GM12892 (cell line): Measurements from ENCODE around the gene TTC39B.

Experiments
- POLR2A ChIP-seq: IDR thresholded peaks from 2 replicates; pipeline ENCODE4 v1.6.1; 2011; ENCODE audit warnings: low read depth, low read length, control low read depth
- TAF1 ChIP-seq: IDR thresholded peaks from 2 replicates; pipeline ENCODE4 v1.6.1; 2011; ENCODE audit warnings: low read depth, mild to moderate bottlenecking, control low read depth, low read length, borderline replicate concordance

DNA sequence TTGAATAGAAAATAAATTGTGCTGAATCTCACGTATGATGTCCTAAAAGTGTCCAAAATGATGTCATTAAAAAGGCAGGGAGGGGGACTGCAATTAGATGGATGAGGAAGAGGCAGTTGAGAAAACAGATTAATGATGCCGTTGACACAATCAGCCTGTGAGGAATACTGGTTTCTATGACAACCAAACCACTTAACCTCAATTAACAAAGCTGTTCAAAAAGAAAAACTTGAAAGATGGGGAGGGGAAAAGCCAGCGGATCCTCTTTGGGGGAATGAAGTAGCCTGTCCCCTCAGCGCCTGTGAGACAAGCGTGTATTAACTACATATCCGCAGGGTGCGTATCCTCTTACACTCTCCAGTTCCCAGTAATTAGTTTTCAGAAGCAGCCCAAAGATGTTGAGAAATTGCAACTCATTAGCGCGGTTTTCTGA, 160.7 kb downstream of the TTC39B start:
- TF ChIP-seq TAF1: no peak
- TF ChIP-seq POLR2A: no peak
